ENCODE results near the gene ILF2.

ILF2 gene

DNA sequence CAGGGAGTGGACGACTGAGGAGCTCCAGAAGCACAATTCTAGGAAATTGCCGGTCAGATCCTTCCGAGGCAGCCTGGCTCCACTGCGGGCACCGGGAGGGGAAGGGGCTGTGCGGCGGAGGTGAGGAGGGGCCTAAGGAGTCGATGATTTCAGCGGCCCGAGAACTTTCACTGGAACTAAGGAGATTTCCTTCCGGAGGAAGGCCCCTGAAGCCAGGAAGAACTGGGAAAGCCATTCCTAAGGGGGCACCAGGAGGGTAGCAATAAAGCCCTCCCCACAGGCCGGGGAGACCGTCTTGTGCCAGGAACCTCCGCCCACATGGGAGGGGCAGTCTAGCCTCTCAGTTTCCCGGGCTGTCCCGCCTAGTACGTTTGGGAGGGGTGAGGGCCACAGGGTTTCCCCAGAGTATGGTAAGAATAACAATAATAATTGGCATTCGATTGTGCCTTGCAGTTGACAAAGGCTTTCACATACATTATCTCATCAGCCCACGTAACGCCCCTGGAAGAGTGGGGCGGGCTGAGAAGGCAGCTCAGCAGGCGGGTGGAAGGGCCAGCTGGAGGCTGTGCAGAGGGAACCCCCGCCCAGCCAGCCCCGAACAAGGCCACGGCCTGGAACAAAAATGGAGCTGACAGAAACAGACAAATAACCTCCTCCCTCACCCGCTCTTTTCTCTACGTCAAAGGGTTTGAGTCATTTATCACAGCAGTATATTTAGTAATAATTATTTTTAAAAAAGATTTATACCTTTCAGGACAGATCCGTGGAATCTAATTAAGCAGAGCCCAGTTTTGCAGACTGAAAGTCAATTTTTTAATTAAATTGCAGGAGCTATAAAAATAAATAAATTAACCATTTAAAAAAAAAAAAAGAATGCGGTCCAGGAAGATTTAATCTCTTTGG lies 27.5 kb upstream of the ILF2 start (continued):
- TF ChIP-seq ZNF549 (tag by site-specific recombination; IDR thresholded peaks at IDR 0.05), result no peak
- no peak for TF ChIP-seq PRDM2 (tag by site-specific recombination; IDR thresholded peaks at IDR 0.05; ENCODE audit: borderline replicate concordance)
- TF ChIP-seq ZSCAN16 (tag by site-specific recombination; IDR thresholded peaks at IDR 0.05), result no peak
- no peak for TF ChIP-seq ZNF510 (tag by site-specific recombination; IDR thresholded peaks at IDR 0.05; ENCODE audit: insufficient replicate concordance)
- no peak for TF ChIP-seq ZNF26 (tag by site-specific recombination; IDR thresholded peaks at IDR 0.05)

DNA sequence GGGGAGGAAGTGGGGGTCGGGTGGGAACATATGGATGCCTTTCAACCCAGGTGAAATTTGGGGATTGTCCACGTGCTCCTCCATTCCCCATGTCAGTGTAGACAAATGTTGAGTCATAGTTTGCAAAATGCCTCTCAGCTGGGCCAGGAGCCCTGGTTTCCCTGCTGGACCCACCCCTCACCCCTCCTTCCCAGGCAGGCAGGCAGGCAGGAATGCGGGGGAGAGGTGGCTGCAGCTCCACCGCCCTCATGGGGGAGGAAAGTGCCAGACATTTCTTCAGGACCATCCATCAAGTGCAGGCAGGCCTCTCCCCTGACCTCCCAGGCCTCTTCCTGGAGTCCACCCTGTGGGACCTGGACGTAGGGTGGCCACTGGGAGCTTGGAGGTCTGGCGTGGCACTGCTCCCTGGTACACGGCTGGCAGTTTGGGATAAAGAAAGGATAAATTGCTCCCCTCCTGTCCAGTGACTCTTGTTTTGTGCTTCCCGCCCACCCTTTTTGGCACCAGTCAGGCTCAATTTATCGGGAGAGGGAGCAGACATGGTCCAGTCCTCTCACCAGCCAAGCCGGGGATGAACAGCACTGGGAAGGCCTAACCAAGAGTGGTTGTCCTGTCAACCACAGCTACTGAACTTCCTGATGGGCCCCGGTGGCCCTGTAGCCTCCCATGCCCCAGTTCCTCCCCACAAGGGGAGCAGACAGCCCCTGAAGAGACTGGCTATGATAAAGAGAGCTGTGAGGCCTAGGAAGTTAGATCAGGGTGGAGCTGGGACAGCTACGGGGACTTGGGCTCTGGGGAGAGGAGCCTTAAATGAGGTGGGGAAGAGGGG lies 26.6 kb upstream of the ILF2 start:
- H3K36me3 ChIP-seq (ENCODE audit: control insufficient read depth in 2 of 2, insufficient read depth in 1 of 2, low read length in 2 of 2), result no peaks in the 10 kb centered on the region
- CTCF ChIA-PET, result interaction anchor here (0.7 to 1.1 kb wide), 2 partner anchors 12 to 20 kb away, joined by 3 to 4 read pairs; no protein-coding TSS in a partner anchor
- POLR2A ChIA-PET, result interaction anchor here (0.5 kb wide), 1 partner anchor 39 kb away, joined by 5 read pairs; no protein-coding TSS in a partner anchor
- no peaks in the 10 kb centered on the region for H3K9me3 ChIP-seq (ENCODE audit: control insufficient read depth, insufficient read depth, low read depth, low read length)
- H3K4me3 ChIP-seq (ENCODE audit: low read depth, low read length), result no peak overlapping the region
- peak overlapping the region; percentile 2; the same call in 1 of the 2 replicates for H3K27ac ChIP-seq (ENCODE audit: extremely low read depth, low read depth, low read length)
- H3K4me1 ChIP-seq (ENCODE audit: control insufficient read depth, insufficient read depth, low read length), result no peaks in the 10 kb centered on the region
- TF ChIP-seq SP3 (tag by site-specific recombination; IDR thresholded peaks at IDR 0.05) (0 out of 2 replicates have a peak, but pooled peaks have one; percentile 17), ZNF521 (tag by site-specific recombination; IDR thresholded peaks at IDR 0.05) (no peak), REPIN1 (tag by site-specific recombination; IDR thresholded peaks at IDR 0.05; ENCODE audit: low read depth) (no peak), ZNF629 (tag by site-specific recombination; IDR thresholded peaks at IDR 0.05) (peak; percentile 31; the same call in 1 of the 2 replicates), ZNF501 (tag by site-specific recombination; IDR thresholded peaks at IDR 0.05) (no peak), ZNF560 (tag by site-specific recombination; IDR thresholded peaks at IDR 0.05; ENCODE audit: borderline replicate concordance) (no peak), SP2 (tag by site-specific recombination; IDR thresholded peaks at IDR 0.05) (peak; percentile 60), ZSCAN30 (tag by site-specific recombination; IDR thresholded peaks at IDR 0.05) (peak; percentile 77), ZNF354C (tag by site-specific recombination; IDR thresholded peaks at IDR 0.05; ENCODE audit: borderline replicate concordance, low read depth) (no peak), ZNF19 (tag by site-specific recombination; IDR thresholded peaks at IDR 0.05; ENCODE audit: low read depth) (no peak), ZSCAN16 (tag by site-specific recombination; IDR thresholded peaks at IDR 0.05) (no peak), ZNF701 (tag by site-specific recombination; IDR thresholded peaks at IDR 0.05) (no peak)
- TF ChIP-seq, protein P1, sequence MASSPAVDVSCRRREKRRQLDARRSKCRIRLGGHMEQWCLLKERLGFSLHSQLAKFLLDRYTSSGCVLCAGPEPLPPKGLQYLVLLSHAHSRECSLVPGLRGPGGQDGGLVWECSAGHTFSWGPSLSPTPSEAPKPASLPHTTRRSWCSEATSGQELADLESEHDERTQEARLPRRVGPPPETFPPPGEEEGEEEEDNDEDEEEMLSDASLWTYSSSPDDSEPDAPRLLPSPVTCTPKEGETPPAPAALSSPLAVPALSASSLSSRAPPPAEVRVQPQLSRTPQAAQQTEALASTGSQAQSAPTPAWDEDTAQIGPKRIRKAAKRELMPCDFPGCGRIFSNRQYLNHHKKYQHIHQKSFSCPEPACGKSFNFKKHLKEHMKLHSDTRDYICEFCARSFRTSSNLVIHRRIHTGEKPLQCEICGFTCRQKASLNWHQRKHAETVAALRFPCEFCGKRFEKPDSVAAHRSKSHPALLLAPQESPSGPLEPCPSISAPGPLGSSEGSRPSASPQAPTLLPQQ (tag by site-specific recombination; IDR thresholded peaks at IDR 0.05), result peak; percentile 51; the same call in 1 of the 2 replicates
- TF ChIP-seq, protein P2, sequence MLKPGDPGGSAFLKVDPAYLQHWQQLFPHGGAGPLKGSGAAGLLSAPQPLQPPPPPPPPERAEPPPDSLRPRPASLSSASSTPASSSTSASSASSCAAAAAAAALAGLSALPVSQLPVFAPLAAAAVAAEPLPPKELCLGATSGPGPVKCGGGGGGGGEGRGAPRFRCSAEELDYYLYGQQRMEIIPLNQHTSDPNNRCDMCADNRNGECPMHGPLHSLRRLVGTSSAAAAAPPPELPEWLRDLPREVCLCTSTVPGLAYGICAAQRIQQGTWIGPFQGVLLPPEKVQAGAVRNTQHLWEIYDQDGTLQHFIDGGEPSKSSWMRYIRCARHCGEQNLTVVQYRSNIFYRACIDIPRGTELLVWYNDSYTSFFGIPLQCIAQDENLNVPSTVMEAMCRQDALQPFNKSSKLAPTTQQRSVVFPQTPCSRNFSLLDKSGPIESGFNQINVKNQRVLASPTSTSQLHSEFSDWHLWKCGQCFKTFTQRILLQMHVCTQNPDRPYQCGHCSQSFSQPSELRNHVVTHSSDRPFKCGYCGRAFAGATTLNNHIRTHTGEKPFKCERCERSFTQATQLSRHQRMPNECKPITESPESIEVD (tag by site-specific recombination; IDR thresholded peaks at IDR 0.05), result no peak
- TF ChIP-seq, protein P3, sequence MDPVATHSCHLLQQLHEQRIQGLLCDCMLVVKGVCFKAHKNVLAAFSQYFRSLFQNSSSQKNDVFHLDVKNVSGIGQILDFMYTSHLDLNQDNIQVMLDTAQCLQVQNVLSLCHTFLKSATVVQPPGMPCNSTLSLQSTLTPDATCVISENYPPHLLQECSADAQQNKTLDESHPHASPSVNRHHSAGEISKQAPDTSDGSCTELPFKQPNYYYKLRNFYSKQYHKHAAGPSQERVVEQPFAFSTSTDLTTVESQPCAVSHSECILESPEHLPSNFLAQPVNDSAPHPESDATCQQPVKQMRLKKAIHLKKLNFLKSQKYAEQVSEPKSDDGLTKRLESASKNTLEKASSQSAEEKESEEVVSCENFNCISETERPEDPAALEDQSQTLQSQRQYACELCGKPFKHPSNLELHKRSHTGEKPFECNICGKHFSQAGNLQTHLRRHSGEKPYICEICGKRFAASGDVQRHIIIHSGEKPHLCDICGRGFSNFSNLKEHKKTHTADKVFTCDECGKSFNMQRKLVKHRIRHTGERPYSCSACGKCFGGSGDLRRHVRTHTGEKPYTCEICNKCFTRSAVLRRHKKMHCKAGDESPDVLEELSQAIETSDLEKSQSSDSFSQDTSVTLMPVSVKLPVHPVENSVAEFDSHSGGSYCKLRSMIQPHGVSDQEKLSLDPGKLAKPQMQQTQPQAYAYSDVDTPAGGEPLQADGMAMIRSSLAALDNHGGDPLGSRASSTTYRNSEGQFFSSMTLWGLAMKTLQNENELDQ (tag by site-specific recombination; IDR thresholded peaks at IDR 0.05; ENCODE audit: low read depth), result no peak
